GM18520 (cell line): ENCODE results near the gene CCDC12.

ENCODE experiments used
- ATAC-seq: cut with Tn5 transposase; IDR thresholded peaks from one replicate; pipeline ENCODE4 v1.9.1; 2021; ENCODE audit not compliant: unreplicated experiment

Gene CCDC12

GRCh38 chr3:46908294-46908985 lies 68.1 kb downstream of the CCDC12 start:
- no peak for ATAC-seq

- ATAC-seq, result no peak
Measured at GRCh38 chr3:46907960-46908293, 68.6 kb downstream of the CCDC12 start.

- ATAC-seq, result no peak
Measured at GRCh38 chr3:46907271-46907670, 69.3 kb downstream of the CCDC12 start.

GRCh38 chr3:46906471-46907058 lies 70.0 kb downstream of the CCDC12 start:
- ATAC-seq, result no peak

GRCh38 chr3:46905661-46906451 lies 70.7 kb downstream of the CCDC12 start:
- ATAC-seq, result no peak

- ATAC-seq, result no peak
Measured at GRCh38 chr3:46905213-46905560, 71.4 kb downstream of the CCDC12 start.

- ATAC-seq, result no peak
Measured at GRCh38 chr3:46904303-46905212, 72.0 kb downstream of the CCDC12 start.

- no peak for ATAC-seq
Measured at GRCh38 chr3:46903341-46904302, 72.9 kb downstream of the CCDC12 start.

GRCh38 chr3:46902188-46902631 lies 74.3 kb downstream of the CCDC12 start:
- ATAC-seq, result no peak

GRCh38 chr3:46901591-46902187 lies 74.9 kb downstream of the CCDC12 start:
- no peak for ATAC-seq

- no peak for ATAC-seq
Measured at GRCh38 chr3:46901061-46901460, 75.5 kb downstream of the CCDC12 start.

- ATAC-seq, result no peak
Measured at GRCh38 chr3:46900356-46900755, 76.2 kb downstream of the CCDC12 start.

- ATAC-seq, result no peak
Measured at GRCh38 chr3:46900007-46900292, 76.6 kb downstream of the CCDC12 start.

- no peak for ATAC-seq
Measured at GRCh38 chr3:46899151-46900006, 77.2 kb downstream of the CCDC12 start.

GRCh38 chr3:46898321-46899150 lies 78.0 kb downstream of the CCDC12 start:
- ATAC-seq, result no peak

- no peak for ATAC-seq
Measured at GRCh38 chr3:46897829-46898320, 78.7 kb downstream of the CCDC12 start.

- ATAC-seq, result no peak
Measured at GRCh38 chr3:46897031-46897430, 79.5 kb downstream of the CCDC12 start.

- no peak for ATAC-seq
Measured at GRCh38 chr3:46896386-46896785, 80.2 kb downstream of the CCDC12 start.
